HUES64 (cell line): ENCODE measurements around the gene FDXR.

Source experiments
- H3K27ac ChIP-seq: 2 replicates; pipeline ENCODE4 v1.7.0; 2013; ENCODE audit warnings: low read depth, low read length, inconsistent platforms
- H3K27me3 ChIP-seq: 2 replicates; pipeline ENCODE4 v1.6.1; 2013; ENCODE audit warnings: mild to moderate bottlenecking, low read length; ENCODE audit not compliant: insufficient read depth
- H3K36me3 ChIP-seq: 2 replicates; pipeline ENCODE4 v1.6.1; 2013; ENCODE audit warnings: mild to moderate bottlenecking, low read length; ENCODE audit not compliant: insufficient read depth
- H3K4me1 ChIP-seq: 2 replicates; pipeline ENCODE4 v1.6.1; 2013; ENCODE audit warnings: mild to moderate bottlenecking, low read length, moderate library complexity; ENCODE audit not compliant: insufficient read depth
- H3K4me3 ChIP-seq: 2 replicates; pipeline ENCODE4 v1.5.1; 2013; ENCODE audit warnings: mild to moderate bottlenecking, low read length, moderate library complexity
- H3K9ac ChIP-seq: 2 replicates; pipeline ENCODE4 v1.6.1; 2013; ENCODE audit warnings: mild to moderate bottlenecking, low read depth, low read length
- H3K9me3 ChIP-seq: 2 replicates; pipeline ENCODE4 v1.6.1; 2013; ENCODE audit warnings: low read depth, low read length; ENCODE audit not compliant: insufficient read depth
- WGBS: fragments of 150-250, 120-280 bp; methylation state at CpG from one replicate; pipeline ENCODE4 v1.1.7; 2013; ENCODE audit warnings: missing lambda C conversion rate; 5-methylcytosine and 5-hydroxymethylcytosine counted together

The FDXR gene

DNA sequence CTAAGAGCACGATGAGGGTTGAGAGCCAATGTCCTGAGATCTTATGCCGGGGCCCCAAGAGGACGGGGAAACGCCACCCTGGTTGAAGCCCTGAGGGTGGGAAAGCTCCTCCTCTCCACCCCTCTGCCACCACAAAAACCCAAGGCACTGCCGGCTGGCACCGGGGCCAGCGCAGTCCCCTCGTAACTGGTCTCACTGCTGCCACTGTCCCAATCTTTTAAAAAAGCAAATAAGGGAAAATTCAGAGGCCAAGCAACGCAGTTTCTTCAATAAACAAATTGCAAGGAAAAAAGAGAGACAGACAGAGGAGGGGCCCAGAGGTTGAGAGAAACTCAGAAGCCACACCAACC, 19.8 kb downstream of the FDXR start:
- Histone ChIP-seq H3K4me1 (peaks cover 4% of the 10 kb centered on the region; the same call in 1 of the 2 replicates), H3K9me3 (no peaks in the 10 kb centered on the region), H3K36me3 (no peaks in the 10 kb centered on the region), H3K27ac (no peak overlapping the region), H3K27me3 (peaks cover 95% of the 10 kb centered on the region), H3K4me3 (peak overlapping the region; percentile 54), H3K9ac (no peak overlapping the region)
- WGBS, result 14% methylated on average over 9 of the region's 9 CpGs

DNA sequence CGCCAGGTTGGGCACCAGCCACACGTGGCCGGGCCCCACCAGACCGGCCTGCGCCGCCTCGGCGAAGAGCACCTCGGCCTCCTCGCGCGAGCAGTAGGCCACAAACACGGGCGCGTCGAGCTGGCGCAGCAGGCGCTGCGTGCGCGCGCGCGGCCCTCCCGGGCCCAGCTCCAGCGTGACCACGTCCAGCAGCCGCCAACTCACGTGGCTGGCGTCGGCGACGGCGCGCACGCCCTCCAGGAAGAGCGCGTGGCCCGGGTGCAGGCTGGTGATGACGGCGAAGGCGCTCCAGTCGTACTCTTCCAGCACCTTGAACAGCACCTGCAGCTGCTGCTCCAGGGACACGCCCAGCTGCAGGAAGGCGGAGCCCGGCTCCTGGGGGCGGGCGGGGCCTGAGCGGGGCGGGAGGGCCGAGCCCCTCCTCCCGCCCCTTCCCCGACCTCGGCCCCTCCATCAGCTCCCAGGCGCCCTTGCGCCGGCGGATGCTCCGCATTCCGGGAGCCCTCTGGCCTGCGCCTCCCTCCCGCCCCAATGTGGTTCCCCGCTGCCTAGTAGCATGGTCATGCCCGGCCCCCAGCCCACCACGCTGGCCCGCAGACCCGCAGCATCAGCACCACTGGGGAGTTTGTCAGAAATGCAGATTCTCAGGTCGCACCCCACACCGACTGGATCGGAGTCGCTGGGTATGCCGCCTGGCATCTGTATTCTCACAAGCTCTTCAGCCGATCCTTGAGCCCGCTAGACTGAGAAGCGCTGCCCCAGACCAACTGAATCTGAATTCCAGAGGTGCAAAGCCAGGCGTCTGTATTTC, 20.4 kb downstream of the FDXR start:
- Histone ChIP-seq H3K36me3 (no peaks in the 10 kb centered on the region), H3K4me3 (peak overlapping the region; percentile 54), H3K4me1 (peaks cover 4% of the 10 kb centered on the region; the same call in 1 of the 2 replicates), H3K9me3 (no peaks in the 10 kb centered on the region), H3K27me3 (peaks cover 93% of the 10 kb centered on the region), H3K27ac (no peak overlapping the region), H3K9ac (no peak overlapping the region)
- 12% methylated on average over 76 of the region's 76 CpGs for WGBS

DNA sequence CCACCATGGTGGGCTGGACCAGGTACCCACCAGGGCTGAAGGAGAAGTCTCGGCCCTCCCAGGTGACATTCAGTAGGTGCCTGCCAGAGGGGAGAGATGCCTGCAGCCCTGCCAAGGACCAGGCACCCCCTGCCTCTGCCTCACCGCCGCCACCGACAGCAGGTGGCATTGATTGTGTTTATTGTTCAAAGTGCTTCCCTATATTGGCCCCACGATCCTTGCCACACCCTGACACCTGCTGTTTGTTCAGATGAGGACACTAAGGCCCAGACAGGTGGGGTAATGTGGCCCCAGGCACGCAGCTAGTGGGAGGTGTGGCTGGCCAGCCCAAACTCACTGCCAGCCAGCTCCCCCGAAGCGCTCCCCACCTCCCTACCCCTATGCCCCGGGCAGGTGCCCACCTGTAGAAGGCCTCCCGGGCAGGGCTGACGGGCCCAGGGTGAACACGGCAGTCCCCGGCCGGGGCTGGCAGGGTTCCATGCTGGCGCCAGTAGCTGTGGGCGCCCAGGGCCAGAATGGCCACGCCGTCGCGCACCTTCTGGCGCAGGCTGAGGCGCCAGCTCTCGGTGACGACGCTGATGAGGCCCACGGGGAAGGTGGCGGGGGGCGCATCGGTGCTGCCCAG, 21.1 kb downstream of the FDXR start:
- peak overlapping the region; percentile 23; the same call in 1 of the 2 replicates for H3K4me3 ChIP-seq
- H3K36me3 ChIP-seq, result no peaks in the 10 kb centered on the region
- no peaks in the 10 kb centered on the region for H3K9me3 ChIP-seq
- H3K9ac ChIP-seq, result no peak overlapping the region
- H3K27me3 ChIP-seq, result peaks cover 87% of the 10 kb centered on the region
- no peak overlapping the region for H3K27ac ChIP-seq
- peaks cover 4% of the 10 kb centered on the region; the same call in 1 of the 2 replicates for H3K4me1 ChIP-seq
- WGBS, result 80% methylated on average over 29 of the region's 29 CpGs

DNA sequence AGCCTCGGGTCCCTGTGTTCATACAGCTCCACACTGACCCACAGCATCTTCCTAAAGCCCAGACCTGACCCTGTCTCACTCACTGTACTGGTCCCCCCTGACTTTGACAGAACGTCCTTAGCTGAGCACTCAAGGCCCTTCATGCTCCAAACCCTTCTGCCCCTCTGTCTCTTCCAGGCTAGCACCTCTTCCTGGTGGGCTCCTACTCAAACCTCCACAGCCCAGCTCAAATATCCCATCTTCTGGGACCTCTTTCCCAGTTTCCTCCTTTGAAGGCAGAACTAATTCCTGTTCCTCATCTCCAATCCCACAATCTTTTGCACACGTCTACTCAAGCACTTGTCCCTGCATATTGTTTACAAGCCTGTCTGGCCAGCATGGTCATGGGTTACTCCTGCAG, 21.9 kb downstream of the FDXR start:
- Histone ChIP-seq H3K36me3 (no peaks in the 10 kb centered on the region), H3K27ac (no peak overlapping the region), H3K4me3 (no peak overlapping the region), H3K27me3 (peaks cover 89% of the 10 kb centered on the region), H3K9me3 (no peaks in the 10 kb centered on the region), H3K4me1 (peaks cover 4% of the 10 kb centered on the region; the same call in 1 of the 2 replicates), H3K9ac (no peak overlapping the region)
- WGBS, result 68% methylated on average over 3 of the region's 3 CpGs

DNA sequence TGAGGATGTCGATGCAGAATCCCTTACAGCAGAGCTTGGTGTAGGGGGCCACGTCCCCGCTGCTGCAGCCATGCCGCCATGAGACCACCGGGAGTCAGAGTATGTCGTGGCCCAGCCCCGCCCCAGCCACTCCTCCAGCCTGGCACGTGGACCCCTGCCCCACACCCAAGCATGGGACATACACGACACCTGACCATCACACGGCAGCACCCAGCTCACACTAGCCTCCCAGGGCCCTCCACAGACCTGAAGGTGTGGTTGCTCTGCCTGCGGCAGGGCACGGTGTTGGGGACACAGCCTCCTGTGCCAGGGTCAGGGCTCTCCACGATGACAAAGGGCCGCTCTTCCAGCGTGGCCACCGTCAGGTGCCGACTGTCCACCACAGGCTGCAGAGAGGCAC, 22.5 kb downstream of the FDXR start:
- Histone ChIP-seq H3K9me3 (no peaks in the 10 kb centered on the region), H3K4me1 (peaks cover 4% of the 10 kb centered on the region; the same call in 1 of the 2 replicates), H3K9ac (no peak overlapping the region), H3K27me3 (peaks cover 89% of the 10 kb centered on the region), H3K4me3 (no peak overlapping the region), H3K36me3 (no peaks in the 10 kb centered on the region), H3K27ac (no peak overlapping the region)
- WGBS, result 78% methylated on average over 17 of the region's 17 CpGs

DNA sequence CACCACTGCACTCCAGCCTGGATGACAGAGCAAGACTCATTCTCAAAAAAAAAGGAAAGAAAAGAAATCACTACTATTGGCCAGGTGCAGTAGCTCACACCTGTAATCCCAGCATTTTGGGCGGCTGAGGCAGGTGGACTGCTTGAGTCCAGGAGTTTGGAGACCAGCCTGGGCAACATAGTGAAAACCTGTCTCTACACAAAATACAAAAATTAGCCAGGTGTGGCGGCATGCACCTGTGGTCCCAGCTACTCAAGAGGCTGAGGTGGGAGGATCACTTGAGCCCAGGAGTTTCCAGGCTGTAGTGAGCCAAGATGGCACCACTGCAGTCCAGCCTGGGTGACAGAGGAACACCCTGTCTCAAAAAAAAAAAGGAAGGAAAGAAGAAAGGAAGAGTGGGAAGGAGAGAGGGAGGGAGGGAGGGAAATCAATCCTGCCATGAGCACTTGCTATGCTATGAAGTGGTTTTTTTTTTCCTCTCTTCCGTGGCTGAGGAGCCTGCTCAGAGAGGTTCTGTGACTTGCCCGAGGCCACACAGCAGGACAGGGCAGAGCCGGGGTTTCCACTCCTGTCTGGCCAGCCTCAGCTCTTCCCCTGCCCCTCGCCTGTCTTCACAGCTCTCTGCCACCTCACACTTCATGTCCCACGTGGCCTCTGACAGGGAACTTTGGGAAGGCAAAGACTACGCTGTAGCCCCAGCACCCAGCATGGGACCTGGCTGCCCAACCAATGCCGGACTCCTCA, 24.0 kb downstream of the FDXR start:
- H3K9ac ChIP-seq, result no peak overlapping the region
- peaks cover 4% of the 10 kb centered on the region; the same call in 1 of the 2 replicates for H3K4me1 ChIP-seq
- no peak overlapping the region for H3K4me3 ChIP-seq
- H3K27me3 ChIP-seq, result peaks cover 86% of the 10 kb centered on the region
- H3K9me3 ChIP-seq, result no peaks in the 10 kb centered on the region
- H3K27ac ChIP-seq, result no peak overlapping the region
- WGBS, result 67% methylated on average over 9 of the region's 9 CpGs
- H3K36me3 ChIP-seq, result no peaks in the 10 kb centered on the region

DNA sequence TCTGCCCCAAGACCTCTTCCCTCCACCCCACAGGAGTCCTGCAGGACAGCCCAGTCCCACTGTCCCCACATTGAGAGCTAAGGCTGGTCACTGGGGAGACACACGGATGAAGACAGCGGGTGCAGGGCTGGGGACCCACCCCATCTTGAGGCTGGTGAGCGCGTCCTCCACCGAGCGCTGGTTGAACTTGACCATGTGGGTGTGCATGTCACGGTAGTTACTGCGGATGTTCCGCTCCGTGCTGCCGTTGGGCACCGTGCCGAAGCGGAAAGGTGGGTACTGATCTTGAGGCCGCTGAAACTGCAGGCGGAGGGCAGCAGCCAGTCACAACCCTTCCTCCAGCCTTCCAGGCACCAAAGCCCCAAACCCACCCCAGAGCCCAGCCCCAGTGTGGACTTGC, 26.2 kb downstream of the FDXR start:
- Histone ChIP-seq H3K9ac (no peak overlapping the region), H3K9me3 (no peaks in the 10 kb centered on the region), H3K36me3 (no peaks in the 10 kb centered on the region), H3K27me3 (peaks cover 87% of the 10 kb centered on the region), H3K27ac (no peak overlapping the region), H3K4me1 (no peaks in the 10 kb centered on the region), H3K4me3 (no peak overlapping the region)
- 95% methylated on average over 16 of the region's 16 CpGs for WGBS

DNA sequence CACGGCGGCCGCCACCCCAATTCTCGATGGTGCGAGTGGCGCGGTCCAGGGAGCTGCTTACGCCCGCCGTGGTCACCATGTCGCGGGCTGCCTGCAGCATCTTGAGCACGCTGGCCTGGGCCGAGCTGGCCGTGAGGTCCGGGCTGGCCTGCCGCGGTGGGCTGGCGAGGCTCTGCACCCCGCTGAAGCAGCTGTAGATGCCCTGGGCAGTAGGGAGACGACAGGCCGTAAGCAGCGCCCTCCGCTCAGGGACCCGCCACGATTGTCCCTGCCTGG, 29.5 kb downstream of the FDXR start:
- H3K9me3 ChIP-seq, result no peaks in the 10 kb centered on the region
- 33% methylated on average over 26 of the region's 26 CpGs for WGBS
- no peak overlapping the region for H3K9ac ChIP-seq
- H3K27me3 ChIP-seq, result peaks cover 58% of the 10 kb centered on the region
- H3K4me3 ChIP-seq, result 0 out of 2 replicates have a peak overlapping the region, but pooled peaks have one; percentile 16
- no peak overlapping the region for H3K27ac ChIP-seq
- peaks cover 13% of the 10 kb centered on the region for H3K4me1 ChIP-seq
- no peaks in the 10 kb centered on the region for H3K36me3 ChIP-seq

DNA sequence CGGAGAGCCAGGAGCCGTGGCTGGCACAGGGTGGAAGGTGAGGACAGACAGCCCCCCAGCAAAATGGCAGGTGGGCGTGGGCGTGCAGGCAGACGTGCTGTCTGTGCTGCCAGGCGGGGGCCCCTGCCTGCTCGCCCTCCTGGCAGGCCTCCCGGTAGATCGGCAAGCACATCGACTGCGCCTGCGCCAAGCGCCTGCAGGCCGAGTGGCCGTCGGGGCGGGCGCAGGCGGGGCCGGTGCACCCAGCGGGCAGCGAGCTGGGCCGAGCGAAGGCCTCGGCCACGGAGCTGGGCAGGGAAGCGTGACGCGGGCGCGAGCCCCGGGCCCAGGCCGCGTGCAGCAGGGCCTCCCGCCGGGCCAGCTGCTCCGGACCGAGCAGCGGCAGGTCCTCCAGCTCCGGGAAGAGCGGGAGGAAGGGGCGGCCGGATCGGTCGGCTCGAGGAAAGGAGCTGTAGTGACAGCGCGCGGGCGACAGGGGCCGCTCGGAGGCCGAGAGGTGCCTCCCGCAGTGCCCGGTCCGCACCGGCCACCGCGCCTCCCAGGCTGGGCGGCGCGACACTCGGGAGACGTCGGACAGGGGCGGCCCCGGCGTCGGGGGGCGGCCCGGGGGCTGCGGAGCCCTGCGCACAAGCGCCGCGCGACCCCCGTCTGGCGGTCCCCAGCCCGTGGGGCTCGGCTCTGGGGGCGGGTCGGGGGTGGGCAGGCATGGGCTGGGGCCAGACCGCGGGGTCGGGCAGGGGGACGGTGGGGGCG, 30.0 kb downstream of the FDXR start:
- no peak overlapping the region for H3K27ac ChIP-seq
- no peaks in the 10 kb centered on the region for H3K9me3 ChIP-seq
- peak overlapping the region; percentile 65 for H3K4me3 ChIP-seq
- peaks cover 53% of the 10 kb centered on the region for H3K27me3 ChIP-seq
- H3K4me1 ChIP-seq, result peaks cover 13% of the 10 kb centered on the region
- peak overlapping the region; percentile 64; the same call in 1 of the 2 replicates for H3K9ac ChIP-seq
- 5% methylated on average over 88 of the region's 88 CpGs for WGBS
- no peaks in the 10 kb centered on the region for H3K36me3 ChIP-seq

DNA sequence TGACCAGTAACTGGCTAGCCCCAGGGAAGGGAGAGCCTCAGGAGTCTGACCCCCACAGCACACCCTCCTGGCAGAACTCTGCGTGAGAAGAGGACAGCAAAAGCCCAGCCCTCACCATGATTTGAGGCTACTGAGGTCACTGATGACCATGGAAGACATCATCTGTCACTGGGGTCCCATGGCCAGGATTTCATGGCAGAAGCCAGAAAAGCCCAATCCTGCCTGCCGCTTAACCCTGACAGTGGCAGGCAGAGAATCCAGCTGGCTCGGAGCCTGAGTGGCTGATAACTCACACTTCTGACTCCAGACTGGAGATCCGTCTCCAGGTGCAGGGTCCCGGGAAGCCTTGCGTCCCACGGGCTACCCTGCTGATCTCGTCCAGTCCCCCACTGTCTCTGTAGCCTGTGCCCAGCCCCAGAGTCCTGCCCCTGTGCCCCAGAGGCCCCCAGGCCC, 30.6 kb downstream of the FDXR start:
- no peak overlapping the region for H3K9ac ChIP-seq
- 55% methylated on average over 8 of the region's 8 CpGs for WGBS
- H3K36me3 ChIP-seq, result no peaks in the 10 kb centered on the region
- no peak overlapping the region for H3K27ac ChIP-seq
- no peaks in the 10 kb centered on the region for H3K9me3 ChIP-seq
- H3K27me3 ChIP-seq, result peaks cover 52% of the 10 kb centered on the region
- H3K4me1 ChIP-seq, result peaks cover 13% of the 10 kb centered on the region
- peak overlapping the region; percentile 65 for H3K4me3 ChIP-seq
